HG02973 (cell line): ENCODE data around the gene CDK12.

Experiments
- ATAC-seq: cut with Tn5 transposase; IDR thresholded peaks from one replicate; pipeline ENCODE4 v1.9.1; 2021; ENCODE audit warnings: moderate library complexity; ENCODE audit not compliant: unreplicated experiment

The CDK12 gene

GRCh38 chr17:39579318-39580081 is 118.2 kb downstream of the CDK12 start:
- no peak for ATAC-seq

DNA sequence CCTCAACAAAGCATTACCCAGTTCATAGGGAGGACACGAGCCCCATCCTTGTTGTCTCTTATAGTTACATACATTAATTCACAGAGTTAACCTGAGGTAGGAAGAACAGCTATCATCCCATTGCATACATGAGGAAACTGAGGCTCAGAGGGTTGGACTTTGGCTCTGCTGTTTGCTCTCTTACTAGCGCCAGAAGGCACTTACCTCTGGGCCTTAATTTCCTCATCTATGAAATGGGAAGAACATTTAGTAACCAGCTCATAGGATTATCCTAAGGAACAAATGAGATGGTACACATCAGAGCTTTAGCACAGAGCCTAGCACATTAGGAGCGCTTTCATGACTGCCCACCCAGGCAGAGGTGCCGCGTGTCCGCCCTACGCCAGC is 118.8 kb downstream of the CDK12 start:
- no peak for ATAC-seq

DNA sequence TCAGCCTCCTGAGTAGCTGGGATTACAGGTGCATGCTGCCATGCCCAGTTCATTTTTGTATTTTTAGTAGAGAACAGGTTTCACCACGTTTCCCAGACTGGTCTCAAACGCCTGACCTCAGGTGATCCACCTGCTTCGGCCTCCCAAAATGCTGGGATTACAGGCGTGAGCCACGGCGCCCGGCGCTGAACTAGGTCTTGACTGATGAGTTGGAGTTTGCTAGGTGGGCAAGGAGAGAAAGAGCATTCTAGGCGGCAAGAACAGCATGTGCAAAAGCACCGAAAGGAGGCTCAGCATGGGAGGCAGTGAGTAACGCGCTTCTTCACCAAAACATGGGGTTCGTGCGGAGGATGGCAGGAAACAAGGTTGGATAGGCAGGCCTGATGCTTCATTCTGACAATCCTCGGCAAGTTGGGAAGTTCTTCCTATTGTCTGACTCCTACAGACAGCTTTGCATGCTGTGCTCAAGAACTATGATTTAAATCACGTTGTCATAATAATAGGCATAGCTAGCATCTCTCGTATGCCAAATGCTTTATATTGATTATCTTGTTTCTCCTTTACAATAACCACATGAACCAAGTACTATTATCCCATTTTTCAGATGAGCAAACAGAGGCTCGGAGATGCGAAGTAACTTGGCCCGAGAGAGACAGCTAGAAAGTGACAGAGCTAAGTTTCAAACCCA is 119.9 kb downstream of the CDK12 start:
- ATAC-seq: no peak

DNA sequence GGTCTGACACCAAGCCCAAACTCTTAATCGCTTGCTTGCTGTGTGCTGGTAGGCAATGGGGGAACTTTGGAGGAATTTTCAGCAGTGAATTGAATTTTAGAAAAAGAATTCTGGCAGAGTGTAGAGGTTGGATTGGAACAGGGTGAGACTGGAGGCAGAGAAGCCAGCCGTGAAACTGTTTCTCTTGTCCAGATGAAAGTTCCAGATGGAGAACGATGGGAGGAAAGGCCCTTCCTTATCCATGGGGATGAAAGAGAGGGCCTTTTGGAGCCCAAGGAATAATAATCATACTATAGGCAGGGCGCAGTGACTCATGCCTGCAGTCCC is 120.4 kb downstream of the CDK12 start:
- ATAC-seq: no peak

DNA sequence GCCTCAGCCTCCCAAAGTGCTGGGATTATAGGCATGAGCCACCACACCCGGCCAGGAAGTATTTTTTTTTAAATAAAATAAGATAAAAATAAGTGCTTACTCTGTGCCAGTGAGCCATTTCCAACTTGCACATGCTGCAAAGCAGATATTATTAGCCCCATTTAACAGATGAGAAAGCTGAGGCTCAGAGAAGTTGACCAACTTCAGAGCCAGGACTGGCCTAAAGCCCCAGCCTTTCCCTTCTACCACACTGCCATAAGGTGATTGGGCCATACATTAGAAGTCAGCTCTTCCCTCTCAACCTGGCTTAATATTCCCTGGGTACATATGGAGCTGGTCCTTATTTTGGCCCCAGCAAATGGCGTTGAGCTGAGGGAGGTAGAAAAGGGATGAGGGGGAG is 121.4 kb downstream of the CDK12 start:
- no peak for ATAC-seq
